GM18519 (cell line): ENCODE measurements around the gene FRMPD4.

Source experiments
- ATAC-seq: cut with Tn5 transposase; IDR thresholded peaks from one replicate; pipeline ENCODE4 v1.9.1; 2021; ENCODE audit warnings: mild to moderate bottlenecking, moderate library complexity; ENCODE audit not compliant: unreplicated experiment, low FRiP score

Gene FRMPD4

DNA sequence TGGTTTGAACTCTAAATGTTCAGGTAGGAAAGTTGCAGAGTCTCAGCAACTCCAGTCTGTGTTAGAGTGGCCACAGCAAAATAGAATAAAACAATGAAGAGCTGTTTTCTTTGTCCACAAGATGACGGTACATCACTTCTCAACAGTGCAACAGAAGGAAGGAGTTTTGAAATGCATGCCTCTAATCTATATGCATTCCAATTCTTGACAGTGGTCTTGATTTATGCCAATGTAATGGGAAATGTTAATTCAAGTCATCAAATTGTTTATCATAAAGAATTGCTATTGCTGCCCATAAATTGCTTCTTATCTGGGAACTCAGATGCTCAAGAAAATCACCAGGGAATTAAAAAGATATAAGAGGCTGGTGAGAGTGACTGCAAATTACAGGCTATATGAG is 457.4 kb downstream of the FRMPD4 start:
- no peak for ATAC-seq

DNA sequence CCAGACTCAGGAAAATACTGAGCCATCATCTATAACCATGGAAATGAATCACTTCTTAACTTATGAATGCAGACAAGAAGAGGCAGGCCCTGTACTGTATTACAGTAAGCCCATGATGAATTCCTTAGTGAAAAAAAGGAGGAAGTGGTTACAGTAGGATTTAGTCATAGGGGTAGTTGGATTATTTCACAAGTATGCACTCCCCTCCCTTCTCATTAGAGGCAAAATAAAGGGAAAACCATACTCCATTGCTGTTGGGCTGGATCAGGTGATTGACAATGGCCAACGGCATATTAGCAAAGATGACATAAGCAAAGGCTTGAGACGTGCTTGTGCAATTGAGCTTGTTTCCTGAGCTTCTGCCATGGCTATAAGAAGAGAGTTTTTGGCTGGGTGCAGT is 471.8 kb downstream of the FRMPD4 start:
- ATAC-seq = no peak

DNA sequence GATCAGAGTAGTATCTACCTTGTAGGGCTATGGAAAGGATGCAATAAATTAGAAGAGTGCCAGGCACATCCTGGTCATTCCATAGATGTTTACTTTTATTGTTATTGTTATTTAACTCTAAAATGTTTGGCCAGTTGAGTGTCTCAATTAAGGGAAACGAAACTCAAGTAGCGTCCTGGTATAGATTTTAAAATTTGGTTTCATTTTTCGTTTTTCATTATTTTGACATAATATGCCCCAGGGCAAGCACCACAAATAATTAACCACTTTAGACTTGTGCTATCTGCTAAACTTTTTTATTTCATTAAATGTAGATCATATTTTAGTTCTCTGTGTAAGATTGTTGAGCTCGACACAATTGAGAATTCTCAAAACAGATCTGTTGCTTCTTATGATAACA is 473.2 kb downstream of the FRMPD4 start:
- no peak for ATAC-seq

DNA sequence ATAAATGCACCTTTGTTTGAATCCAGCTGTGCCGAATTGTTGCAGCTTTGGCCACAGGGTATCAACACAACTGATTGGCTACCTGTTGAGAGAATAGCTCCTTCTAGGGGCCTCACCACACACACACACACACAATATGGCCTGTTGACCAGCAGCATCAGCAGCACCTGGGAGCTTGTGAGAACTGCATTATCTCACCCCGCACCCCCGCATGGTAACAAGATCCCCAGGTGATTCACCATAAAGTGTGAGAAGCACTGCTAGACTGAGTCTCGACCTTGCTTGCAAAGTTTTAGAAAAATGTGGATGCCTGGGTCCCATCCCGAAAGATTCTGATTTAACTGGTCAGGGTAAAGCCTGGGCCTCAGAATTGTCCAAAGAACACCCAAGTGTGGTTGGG is 476.0 kb downstream of the FRMPD4 start:
- ATAC-seq = no peak

DNA sequence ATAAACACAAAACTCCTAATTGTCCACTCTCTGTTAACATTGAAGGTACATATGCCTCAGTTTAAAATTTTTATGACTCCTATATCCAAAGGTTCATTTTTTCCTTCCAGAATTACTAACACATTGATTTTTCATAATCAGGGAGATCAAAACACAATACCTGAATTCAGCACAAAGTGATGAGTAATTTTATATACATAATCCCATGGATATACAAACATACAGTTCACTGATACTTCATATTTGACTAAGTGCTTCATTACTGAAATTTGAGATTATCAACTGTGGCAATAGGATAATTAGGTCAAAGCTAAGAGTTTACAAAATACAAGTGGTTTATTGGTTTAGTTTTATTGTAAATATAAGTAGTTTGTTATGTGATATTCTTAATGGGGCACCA is 476.8 kb downstream of the FRMPD4 start:
- no peak for ATAC-seq

DNA sequence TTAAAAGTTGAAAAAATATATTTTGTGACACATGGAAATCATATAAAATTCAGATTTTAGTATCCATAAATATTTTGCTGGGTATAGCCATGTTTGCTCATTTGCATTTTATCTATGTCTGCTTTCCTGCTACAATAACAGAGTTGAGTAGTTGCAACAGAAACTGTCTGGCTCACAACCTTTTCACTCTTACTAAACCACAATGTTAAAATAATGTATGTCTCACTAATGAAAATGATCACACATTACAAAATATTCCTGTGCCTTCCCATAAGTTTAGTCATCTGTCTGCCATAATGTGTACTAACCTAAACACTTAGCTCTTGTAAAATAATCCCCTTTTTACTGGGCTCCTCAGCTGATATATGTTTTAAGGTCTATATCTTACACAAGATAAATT is 479.0 kb downstream of the FRMPD4 start:
- no peak for ATAC-seq

DNA sequence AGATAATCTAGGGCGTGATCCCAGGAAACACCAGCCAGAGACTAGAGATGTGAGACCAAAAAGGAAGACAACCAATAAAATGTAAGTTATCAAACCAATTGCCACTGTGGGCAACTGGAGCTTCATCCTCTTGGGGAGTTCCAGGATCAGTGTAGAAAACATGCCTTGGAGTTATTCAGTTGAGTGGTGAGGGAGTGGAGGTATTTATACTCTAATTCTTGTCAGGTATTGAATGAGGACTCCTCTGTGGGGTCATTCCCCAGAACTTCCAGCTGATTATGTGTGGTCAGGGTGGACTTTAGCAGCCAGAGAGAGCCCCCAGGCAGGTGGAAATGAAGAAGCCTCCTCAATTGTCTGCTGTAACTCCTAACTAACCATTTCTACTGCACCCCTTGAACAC is 509.0 kb downstream of the FRMPD4 start:
- no peak for ATAC-seq

DNA sequence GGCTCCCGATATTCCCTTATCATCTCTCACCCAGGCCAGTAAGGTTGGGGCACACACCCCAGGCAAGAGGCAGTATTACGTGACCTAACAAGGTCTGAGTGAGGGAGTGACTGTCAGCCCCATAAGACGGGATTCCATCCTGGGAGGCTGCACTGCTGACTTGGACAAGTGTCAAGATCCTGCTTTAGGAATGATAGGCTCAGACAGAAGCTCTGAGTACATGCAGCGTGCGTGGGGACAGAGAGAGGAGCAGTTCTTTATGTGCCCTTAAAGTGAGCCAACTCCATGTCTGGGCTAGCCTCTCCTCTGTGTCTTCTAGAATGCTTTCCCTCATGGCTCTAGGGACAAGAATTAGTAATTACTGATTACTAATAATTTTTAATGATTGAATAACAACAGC is 510.7 kb downstream of the FRMPD4 start:
- ATAC-seq = no peak

DNA sequence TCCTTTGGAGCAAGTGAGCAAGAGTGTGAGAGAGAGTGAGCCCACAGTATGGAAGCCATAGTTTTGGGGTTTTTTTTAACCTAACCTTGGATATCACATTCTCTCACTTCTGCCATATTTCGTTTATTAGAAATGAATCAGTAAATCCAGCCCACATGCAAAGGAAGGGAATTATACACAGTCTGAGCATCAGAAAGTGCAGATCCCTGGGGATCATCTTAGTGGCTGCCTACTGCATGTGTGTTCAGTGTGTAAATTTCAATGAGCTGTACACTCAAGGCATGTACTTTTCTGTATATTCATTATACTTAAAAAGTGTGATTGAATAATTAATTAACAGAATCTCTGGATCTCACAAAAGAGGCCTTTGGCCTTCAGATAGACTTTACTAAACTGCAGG is 519.2 kb downstream of the FRMPD4 start:
- no peak for ATAC-seq

DNA sequence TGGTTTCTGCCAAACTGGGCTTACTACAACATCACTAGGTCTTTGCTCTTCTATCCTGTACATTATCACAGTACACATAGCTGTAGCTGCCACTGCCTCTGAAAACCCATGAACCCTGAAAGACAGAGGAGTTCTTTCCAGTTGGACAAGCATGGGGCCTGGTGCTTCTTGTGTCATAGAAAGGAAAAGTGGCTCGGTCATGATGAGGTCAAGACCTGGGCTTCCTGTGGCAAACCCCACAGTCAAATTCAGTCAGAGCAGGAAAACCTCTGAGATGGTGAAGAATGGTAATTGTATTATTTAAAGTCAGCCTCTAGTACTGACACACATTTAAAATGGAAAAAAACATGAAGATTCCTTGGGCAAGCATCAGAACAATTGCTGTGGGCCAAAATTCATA is 519.6 kb downstream of the FRMPD4 start:
- ATAC-seq = no peak

DNA sequence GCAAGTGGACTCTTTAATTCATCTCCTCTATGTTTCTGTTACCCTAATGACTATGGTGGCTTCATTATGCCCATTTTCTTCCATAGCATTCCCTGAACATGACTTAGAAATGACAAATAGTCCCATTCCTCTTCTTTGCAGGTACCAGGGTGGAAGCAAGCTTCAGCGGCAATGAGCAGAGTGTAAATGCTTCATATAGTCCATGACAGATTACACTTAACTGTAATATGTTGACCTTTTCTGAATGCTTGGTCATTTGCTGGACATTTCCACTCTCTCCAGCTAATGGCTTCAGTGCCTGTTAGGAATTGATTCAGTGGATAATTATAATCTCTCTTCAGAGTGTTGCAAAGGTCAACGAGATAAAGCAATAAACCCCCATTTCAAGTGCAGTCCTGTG is 523.2 kb downstream of the FRMPD4 start:
- no peak for ATAC-seq

DNA sequence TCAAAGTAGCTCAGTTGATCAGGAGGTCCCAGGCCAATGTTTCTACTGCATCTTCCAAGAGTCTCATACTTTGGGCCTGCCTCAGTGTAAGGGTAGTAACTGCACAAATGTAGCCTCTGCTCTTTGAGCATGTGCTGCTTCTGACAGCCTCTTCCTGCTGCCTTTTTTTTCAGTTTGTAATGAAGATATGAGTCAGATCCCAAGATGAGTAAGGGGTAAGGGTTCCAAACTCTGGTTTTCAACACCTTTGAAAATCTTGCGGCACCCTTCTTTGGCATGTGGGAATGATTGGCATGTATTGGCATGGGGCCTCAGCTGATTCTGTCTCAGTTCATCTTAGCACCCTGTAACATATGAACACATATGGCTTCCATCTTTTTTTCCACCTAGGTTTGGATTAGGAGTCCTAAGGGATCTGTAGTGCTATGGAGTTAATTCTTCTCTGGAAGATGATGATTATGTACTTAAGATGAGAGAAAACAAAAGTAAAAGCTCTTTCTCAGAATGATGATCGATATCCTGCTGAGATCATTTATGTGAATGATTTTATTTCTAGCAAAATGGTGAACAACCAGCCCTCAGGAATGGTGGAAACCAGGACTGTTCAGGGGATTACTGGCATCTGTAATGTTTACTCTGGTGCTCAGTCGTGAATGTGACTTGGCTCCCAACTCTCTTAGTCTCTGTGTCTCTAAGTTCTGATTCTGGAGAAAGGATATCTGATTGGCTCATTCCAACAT is 534.3 kb downstream of the FRMPD4 start:
- no peak for ATAC-seq

DNA sequence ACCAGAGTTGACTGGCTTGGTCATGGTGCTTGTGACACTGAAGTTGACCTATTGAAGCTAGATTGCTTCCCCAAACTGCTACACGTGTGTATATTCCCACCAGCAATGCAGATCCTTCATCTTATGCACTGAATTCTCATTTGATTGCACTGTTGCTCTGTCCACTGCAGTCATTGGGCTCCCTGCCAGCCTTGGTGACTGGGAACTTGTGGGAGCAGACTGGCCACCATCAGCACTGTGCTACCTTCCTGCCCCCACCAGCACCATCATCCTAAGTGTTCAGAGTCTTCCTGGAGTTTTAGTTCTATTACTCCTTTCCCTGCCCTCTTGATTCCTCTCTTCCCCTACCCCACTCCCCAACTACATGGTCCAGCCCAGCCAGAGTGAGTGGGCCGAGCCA is 535.2 kb downstream of the FRMPD4 start:
- no peak for ATAC-seq

DNA sequence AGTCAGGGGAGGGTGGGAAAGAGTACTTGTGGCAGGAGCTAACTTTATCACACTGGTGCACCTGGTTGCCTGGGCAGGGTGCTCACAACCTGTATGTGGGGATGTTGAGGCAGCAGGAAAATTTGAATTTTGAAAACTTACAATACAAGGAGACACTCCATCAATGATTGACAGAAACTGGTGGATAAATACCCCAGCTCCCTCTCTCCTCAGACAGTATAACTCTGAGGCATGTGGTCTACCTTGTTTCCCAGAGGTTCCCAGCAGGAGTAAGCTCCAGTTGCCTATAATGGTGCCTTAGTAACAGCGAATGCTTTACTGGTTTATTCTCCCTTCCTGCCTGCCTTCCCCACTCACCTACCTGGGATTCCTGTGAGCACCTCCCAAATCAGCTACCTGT is 541.2 kb downstream of the FRMPD4 start:
- no peak for ATAC-seq

DNA sequence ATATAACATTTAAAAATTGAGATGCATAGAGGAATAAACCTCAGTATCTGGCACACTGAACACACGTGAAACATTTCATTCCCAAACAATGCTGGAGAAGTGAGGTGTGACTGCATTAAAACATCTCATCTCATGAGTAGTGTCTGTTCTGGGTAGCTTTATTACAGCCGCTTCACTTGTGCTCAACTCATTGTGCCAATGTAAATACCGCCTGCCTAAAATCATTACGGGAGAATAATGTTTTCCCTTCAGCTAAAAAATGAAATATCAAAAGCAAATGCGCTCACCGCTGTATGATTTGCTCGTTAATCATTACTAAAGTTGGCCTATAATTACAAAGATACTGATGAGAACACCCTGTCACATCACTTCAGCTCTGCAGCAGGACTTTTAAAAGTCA is 542.8 kb downstream of the FRMPD4 start:
- no peak for ATAC-seq

DNA sequence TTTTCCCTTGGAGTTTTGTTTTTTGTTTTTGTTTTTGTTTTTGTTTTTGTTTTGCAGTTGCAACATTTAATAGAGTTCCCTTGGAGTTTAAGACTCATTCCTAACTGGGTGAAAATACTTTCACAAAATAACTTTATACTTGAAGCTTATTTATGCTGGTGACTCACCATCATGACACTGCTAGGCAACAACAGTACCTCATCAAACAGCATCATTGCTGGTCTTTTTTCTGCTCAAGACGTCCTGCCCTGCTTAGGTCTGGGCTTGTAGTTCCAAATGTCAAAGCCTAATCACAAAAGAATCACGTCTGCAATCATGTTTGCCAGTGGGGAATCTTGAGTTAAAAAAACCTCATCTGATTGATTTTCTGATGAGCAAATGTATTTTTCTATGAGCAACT is 547.3 kb downstream of the FRMPD4 start:
- no peak for ATAC-seq

DNA sequence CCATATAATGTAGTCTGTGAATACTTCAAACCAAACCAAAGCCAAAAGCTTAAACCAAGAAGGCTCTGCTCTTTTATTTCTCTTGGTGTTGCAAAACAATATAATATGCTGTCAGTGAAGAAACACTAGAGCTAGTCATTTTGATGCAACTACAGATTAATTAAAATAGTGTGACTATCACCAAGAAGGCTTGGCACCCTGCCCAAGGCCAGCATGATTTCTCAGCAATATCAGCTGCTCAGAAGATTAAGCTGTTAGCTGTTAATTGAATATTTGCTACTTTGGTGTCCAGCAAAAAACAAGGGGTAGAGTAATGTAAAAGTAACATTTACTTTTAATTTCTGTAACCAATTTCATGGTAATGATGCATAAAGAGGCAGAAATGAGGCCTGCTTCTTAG is 548.1 kb downstream of the FRMPD4 start:
- ATAC-seq = no peak

DNA sequence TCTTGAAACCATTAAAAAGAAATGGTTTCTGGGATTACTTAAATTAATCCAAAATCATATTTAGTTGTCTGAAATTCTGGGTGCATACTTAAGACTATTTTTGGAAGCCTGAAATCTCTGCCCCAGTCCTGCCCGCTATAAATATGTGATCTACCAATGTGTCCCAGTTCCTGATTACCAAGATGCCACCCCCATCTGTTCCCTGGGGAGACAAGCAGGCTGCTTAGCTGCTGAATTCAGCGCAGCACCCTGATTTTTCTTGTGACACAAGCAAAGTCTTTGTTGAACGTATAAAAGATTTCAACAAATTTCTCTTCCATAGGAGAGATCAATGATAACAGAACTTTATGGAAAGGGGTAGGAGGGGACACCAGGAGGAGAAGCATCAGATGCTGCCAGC is 552.4 kb downstream of the FRMPD4 start:
- no peak for ATAC-seq

DNA sequence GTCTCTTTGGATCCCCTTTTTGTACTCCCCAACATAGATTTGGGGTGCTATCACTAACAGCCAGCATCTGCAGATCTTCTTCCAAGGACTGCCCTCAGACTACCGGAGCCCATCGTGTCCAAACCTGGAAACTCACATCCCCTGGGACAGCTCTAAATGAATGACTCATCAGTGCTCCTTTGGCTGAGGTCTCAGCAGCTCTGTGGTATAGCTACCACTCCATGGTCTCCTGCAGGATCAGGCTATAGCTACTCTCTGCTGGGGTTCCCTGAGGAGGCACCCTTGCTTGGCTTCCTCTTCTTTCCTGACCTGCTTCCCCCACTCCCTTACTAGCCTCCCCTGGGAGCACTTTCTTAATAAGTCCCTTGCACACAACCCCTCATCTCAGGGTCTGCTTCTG is 555.5 kb downstream of the FRMPD4 start:
- ATAC-seq = no peak

DNA sequence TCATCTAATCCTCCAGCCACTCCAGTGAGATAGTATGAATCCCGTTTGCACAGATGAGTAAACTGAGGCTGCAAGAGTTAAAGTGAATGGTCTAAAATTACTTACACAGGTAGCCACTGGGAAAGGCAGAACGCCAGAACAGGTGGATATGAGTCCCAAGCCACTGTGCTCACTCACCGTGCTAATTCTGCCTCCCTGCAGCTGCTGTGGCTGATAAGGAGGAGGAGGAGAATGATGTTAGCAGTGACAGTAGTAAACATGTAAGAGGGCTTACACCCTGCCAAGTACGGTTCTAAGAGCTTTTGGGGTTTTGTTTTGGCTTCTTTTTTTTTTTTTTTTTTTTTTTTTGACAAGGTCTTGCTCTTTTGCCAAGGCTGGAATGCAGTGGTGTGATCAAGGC is 562.5 kb downstream of the FRMPD4 start:
- ATAC-seq = no peak

DNA sequence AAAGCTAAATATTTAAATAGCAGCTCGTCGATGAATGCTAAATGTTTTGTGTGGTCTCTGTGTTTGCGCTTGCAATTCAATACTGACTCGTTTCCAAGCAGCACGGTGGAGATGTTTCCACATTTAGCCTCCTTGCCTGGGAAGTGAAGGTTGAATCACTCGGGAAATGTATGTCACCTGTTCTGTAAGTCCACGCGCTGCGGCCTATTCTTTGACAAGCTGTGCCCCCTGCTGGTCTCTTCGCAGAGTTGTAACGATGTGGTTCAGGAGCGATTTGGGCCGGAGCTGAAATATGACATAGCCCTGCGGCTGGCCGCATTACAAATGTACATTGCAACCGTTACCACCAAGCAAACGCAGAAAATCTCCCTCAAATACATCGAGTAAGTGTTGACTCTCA is 563.4 kb downstream of the FRMPD4 start:
- peak; percentile 51 for ATAC-seq

DNA sequence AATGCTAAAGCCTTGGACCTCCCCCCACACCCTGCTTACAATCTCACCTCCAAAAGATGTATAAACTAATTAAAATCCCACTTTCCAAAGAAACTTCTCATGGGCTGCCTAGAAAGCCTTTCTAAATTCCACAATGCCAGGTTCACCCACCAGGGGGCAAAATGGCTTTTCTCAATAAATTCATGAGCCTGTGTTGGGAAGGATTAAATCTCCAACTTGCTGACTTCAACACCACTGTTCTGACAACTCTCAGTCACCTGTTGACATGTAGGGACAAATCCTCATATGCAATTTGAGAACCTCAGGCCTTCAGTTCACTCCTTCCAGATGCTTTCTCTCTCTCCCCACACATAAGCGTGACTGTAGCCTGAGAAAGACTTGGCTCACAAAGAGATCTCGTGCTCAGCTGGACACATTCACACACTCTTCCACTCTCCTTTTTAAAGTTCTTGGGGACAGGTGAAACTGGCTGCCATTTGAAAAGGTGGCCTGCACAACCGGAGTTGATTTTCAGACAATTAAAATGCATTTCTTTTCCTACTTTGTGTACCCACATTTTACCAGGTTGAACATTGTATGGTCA is 564.3 kb downstream of the FRMPD4 start:
- ATAC-seq = no peak

DNA sequence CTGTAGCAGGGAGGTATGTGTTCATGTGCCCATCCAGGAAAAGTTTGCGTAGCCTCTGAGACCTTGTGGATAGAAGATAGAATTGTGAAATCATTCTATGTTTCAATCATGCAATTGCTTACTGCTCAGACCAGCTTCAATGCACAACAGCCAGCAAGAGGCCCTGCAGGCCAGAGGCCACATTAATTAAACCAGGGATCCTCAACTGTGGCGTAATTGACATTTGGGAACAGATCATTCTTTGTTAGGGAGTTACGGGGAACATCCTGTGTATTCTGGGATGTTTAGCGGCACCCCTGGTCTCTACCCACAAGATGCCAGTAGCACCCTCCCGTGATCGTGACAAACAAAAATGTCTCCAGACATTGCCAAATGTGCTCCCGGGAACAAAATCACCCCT is 566.4 kb downstream of the FRMPD4 start:
- no peak for ATAC-seq
